GM10266 (cell line): ENCODE measurements around the gene DCC.

ENCODE experiments used
- DNase-seq: peaks from one replicate; pipeline ENCODE4 v3.0.0; 2012; ENCODE audit errors: extremely low spot score
- CTCF ChIP-seq: IDR thresholded peaks from 2 replicates; pipeline ENCODE4 v1.5.1; 2012; ENCODE audit warnings: mild to moderate bottlenecking, low read depth; ENCODE audit not compliant: control insufficient read depth, insufficient read depth; ENCODE audit errors: missing control alignments

Gene DCC

GRCh38 chr18:53382870-53383269, 1042.9 kb downstream of the DCC start:
- TF ChIP-seq CTCF, result no peak
- no peak for DNase-seq

- no peak for TF ChIP-seq CTCF
- DNase-seq, result no peak
Measured at GRCh38 chr18:53385889-53386288, 1045.9 kb downstream of the DCC start.

DNA sequence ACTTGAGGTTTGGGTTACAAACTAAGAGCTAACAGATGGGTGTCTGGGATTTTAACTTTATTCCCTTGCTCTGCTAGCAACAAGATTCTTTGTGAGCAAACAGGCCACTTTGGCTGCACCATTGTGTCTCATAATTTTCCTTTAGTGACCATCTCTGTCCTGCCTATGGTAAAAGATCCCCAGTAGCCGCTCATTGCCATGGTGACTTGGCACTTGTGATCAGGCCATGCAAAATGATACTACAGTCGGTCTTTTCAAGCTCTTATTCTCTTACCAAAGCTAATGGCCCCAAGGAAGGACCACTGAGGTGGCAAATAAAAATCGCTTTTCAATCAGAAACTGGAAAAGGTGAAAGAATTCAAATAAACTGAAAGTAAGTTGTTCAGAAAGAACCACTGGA, 1047.6 kb downstream of the DCC start:
- TF ChIP-seq CTCF, result no peak
- DNase-seq, result no peak

DNA sequence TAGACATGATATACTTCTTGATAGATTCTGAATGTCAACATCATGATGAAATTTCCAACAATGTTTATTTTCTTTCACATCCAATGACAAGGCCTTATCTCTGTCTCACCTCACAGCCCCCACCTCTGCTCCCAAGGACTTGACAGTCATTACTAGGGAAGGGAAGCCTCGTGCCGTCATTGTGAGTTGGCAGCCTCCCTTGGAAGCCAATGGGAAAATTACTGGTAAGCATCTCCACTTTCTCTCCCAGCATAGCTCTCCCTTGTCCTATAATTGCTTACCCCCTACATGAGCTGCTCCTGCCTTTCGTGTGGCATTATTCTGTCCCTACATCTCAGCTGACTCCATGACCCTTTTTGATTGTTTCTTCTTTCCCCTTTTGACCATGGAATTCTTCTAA, 1062.7 kb downstream of the DCC start:
- no peak for TF ChIP-seq CTCF
- no peak for DNase-seq

DNA sequence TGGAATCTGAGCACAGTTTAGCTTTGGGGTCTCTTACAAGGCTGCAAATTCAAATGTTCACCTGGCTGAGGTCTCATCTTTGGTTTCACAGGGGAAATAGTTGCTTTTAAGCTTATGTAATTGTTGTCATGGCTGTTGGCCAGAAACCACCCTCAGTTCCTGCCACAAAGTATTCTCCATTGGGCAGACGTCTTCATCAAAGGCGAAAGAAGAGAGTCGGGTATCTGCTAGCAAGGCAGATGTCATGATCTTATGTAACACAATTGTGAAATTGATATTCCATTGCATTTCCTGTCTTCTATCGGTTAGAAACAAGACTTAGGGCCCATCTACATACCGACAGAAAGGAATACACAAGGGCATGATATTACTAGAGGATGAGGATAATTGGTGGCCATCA, 1068.3 kb downstream of the DCC start:
- no peak for DNase-seq
- TF ChIP-seq CTCF, result no peak

- no peak for TF ChIP-seq CTCF
- no peak for DNase-seq
Measured at GRCh38 chr18:53411511-53411910, 1071.5 kb downstream of the DCC start.

- DNase-seq, result no peak
- no peak for TF ChIP-seq CTCF
Measured at GRCh38 chr18:53417003-53417402, 1077.0 kb downstream of the DCC start.

- no peak for DNase-seq
- no peak for TF ChIP-seq CTCF
Measured at GRCh38 chr18:53421869-53422268, 1081.9 kb downstream of the DCC start.
